GM11168 (cell line): ENCODE data around the gene RGS16.

Experiments
- in situ Hi-C: fragments of 300-500 bp; cut with MboI; formaldehyde crosslinking; loops from one replicate; pipeline ENCODE4 v1.12.0; 2022; ENCODE audit warnings: low sequenced_read_pairs; ENCODE audit not compliant: unreplicated experiment

Gene RGS16

GRCh38 chr1:182630586-182630985 is 26.4 kb upstream of the RGS16 start:
- in situ Hi-C loops, result no loop called here

GRCh38 chr1:182629499-182630096 is 25.4 kb upstream of the RGS16 start:
- in situ Hi-C loops, result no loop called here

DNA sequence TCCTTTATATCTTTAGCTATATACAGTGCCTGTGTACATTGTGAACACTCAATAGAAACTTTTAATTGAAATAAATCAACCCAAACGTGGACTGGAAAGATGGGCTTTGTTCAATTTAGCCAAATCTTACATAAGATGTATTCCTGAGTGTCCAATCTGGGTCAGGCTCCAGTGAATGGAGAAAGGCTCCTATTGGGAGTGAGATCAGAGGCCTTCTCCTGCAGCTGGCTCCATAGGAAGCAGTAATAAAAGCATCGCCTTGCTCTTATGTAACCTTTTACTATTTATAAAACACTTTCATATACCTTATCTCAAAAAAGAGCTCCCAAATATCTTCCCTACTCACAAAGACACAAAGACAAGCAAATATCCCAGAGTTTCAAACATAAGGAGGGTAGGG is 24.9 kb upstream of the RGS16 start:
- in situ Hi-C loops, result no loop called here

GRCh38 chr1:182628657-182629056 is 24.5 kb upstream of the RGS16 start:
- in situ Hi-C loops, result no loop called here

- in situ Hi-C loops, result no loop called here
These were observed 23.4 kb upstream of the RGS16 start for GRCh38 chr1:182627622-182628021.

- in situ Hi-C loops, result no loop called here
These were observed 22.3 kb upstream of the RGS16 start for GRCh38 chr1:182626527-182626926.

GRCh38 chr1:182625719-182626504 is 21.7 kb upstream of the RGS16 start:
- in situ Hi-C loops, result no loop called here

GRCh38 chr1:182625024-182625423 is 20.8 kb upstream of the RGS16 start:
- in situ Hi-C loops, result no loop called here

DNA sequence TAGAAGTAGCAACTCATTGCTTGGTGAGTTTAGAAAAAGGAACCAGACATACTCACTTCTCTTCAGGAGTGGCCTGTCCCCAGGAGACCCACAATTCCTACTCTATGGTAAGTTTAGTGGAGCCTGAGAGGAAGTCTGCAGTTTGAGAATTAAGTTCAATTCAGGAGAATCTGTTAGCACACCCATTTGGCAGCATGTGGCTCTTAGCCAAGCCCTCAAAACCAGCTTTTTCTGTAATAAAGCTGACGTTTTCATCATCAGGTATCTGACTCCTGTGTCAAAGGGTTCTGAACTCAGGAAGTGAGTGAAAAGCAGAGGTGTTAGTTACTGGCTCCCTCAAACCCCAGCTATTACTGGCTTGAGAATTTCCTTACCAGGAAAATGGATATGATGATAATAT is 20.4 kb upstream of the RGS16 start:
- in situ Hi-C loops, result no loop called here

GRCh38 chr1:182622901-182623528 is 18.8 kb upstream of the RGS16 start:
- in situ Hi-C loops, result no loop called here

DNA sequence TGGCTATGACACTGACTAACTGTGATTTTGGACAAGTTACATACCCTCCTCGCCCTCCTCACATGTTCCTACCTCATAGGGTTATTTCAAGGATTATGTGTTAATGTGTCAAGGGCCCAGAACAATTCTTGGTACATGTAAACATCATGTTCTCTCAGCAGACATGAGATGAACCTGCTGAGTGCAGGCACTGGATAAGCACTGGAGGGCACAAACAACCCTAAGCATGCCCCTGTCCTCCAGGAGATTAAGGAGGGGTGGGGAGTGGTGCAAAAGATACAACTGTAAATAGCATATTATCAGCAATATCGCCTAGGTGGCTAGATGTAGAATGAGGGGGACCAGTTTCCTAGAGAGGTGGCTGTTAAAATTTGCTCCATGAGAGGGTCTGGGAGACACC is 17.7 kb upstream of the RGS16 start:
- in situ Hi-C loops, result no loop called here

DNA sequence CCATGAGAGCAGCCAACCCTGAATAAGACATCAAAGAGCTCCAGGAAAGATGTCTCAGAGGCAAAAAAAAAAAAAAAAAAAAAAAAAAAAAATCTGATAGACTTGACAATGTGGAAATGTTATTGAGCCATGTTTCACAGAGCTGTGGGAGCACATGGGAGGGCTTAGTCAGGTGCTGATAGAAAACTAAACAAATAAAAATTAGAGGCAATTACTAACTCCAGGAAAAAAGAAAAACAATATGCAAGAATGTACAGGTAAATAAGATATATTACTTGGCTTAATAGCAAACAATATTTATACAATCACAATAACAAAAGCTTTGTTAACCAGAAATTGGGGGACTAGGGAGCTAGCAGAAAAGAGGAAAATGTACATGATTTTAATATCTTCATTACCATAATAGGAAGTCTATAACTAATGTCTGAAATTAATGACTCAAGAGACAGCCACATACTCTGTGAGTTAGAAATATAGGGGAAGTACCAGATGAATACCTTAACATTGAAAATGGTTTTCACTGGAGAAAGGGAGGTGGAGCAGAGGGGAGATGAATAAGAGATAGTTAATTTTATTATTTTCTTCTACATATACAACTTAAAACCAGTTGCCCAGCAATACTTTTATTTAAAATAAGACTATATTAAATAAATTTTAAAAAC is 16.9 kb upstream of the RGS16 start:
- in situ Hi-C loops, result no loop called here

DNA sequence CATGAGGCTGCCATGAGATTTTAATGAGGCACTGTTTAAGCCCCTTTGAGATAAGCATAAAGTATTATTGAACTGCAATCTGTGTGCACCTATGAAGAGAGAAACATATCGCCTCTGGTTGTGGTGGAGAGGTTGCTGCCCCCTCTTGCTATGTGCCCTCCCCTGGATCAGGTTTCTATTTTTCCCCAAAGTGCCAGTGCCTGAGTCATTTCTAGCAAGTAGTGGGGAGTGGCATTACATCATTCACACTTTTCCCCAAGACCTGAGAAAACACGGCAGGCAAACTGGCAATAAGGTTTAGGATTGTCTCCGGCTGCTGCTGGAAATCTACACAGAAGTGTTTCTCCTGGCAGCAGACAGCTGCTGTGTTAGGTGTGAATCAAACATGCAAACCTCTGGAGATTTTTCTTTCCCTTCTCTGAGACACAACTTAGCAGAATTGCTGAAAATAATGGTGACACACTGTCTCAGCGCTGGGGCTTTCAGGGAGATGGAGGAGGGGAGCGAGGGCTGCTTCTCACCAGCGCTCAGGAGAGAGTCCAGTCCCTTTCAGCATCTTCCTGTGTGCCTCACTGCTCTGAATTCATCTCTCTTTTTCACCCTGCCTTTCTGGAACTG is 13.7 kb upstream of the RGS16 start:
- in situ Hi-C loops, result no loop called here

DNA sequence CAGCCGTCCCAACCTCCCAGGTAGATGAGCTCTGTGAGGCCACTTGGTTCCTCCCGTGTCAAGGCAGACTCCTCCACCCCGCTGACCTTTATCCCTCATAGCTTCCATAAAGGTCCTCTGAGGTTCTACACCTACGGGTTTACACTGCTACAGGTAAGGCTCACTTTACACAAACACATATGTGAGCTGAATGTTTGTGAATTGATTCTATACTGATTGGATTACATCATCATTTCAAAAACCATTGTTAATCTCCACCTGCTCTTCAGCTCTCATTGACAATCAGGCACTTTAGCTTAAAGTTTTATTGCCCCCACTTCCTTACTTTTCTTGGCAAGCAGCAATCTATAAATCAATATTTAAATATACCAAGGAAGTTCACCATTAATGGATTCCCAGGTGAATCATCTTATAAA is 12.8 kb upstream of the RGS16 start:
- in situ Hi-C loops, result no loop called here

DNA sequence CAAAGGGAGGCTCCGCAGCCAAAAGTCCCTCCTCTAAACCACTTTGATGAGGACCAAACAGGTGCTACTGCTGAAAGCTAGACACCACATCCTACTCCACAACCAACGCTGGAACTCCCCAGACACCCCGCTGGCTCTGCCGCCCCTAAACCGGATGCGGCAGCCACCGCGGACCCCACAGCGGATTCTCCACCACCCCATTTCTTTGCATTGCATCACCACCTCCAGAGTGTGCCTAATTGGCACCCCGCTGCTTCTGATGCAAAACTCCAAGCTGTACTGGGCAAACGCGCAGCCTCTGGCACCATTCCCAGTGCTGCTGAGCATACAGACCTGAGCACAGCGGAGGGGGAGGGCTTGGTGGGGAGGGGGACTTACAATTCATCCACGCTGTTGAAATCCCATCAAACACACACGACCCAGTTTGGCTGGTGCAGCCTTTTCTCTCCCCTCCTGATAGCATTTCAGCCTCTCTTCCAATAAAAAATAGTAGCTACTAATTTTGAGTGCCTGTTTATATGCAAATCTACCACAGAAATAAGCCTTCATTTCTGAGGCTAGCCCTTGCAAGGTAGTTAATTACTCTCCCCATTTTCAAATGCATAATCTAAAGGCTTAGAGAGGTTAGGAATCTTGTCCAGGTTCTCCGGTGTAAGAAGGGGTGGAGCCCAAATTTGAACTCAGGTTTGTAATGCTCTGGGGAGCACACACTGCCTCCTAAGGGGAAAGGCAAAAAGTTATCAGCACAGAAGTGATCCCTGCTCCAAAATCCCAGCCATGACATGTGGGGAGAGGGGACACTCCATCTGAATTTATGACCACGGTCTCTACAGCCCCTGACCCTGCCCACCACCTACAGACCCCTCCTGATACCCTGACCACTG is 12.2 kb upstream of the RGS16 start:
- in situ Hi-C loops, result no loop called here

GRCh38 chr1:182615468-182616129 is 11.4 kb upstream of the RGS16 start:
- in situ Hi-C loops, result no loop called here

DNA sequence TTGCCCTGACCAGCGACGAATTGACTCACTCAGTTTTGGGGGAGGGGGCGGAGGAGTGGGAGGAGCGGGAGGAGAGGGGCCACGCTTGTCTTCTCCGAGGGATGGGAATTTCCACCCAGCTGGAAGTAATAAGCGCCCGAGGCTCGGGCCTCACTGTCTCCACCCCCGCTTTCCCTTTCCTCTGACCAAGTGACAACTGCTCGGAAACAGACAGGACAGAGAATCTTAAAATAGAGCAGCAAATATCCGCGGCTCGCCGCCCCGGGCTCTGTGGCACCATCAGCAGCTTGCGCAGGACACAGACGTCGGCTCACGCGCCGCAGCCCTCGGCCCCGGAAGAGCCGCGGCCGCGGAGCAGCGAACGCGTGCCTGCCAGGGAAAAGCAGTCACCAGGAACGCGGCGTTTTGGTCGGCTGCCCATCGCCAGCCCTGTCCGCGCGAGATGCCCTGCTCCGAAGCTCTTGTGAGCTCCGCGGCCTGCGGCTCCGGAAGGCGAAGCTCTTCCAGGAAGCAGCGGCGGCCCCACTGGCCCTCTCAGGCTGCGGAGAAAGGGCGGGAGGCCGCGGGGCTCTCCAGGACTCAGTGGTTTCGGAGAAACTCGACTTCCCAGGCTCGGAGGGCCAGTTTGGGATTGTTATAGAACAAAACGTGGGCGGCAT is 10.7 kb upstream of the RGS16 start:
- in situ Hi-C loops, result no loop called here

- in situ Hi-C loops, result no loop called here
These were observed 7.6 kb upstream of the RGS16 start for GRCh38 chr1:182611787-182612186.

GRCh38 chr1:182611326-182611725 is 7.1 kb upstream of the RGS16 start:
- in situ Hi-C loops, result no loop called here
